HG03280 (cell line): Measurements from ENCODE around the gene RUNX1.

ENCODE experiments used
- ATAC-seq: cut with Tn5 transposase; IDR thresholded peaks from one replicate; pipeline ENCODE4 v1.9.1; 2021; ENCODE audit warnings: mild to moderate bottlenecking, moderate library complexity; ENCODE audit not compliant: unreplicated experiment

The RUNX1 gene

GRCh38 chr21:34864370-34865149, 184.5 kb downstream of the RUNX1 start:
- ATAC-seq: no peak

GRCh38 chr21:34862951-34863350, 186.2 kb downstream of the RUNX1 start:
- ATAC-seq: no peak

- ATAC-seq: no peak
Observed at GRCh38 chr21:34861258-34861657, 187.8 kb downstream of the RUNX1 start.

- no peak for ATAC-seq
Observed at GRCh38 chr21:34859976-34860653, 189.0 kb downstream of the RUNX1 start.

GRCh38 chr21:34858559-34858958, 190.5 kb downstream of the RUNX1 start:
- ATAC-seq: no peak

GRCh38 chr21:34857874-34858273, 191.2 kb downstream of the RUNX1 start:
- ATAC-seq: no peak

- ATAC-seq: no peak
Observed at GRCh38 chr21:34857122-34857713, 191.9 kb downstream of the RUNX1 start.

GRCh38 chr21:34852448-34852847, 196.7 kb downstream of the RUNX1 start:
- no peak for ATAC-seq

- ATAC-seq: no peak
Observed at GRCh38 chr21:34850166-34850690, 198.9 kb downstream of the RUNX1 start.

- ATAC-seq: no peak
Observed at GRCh38 chr21:34846601-34847112, 202.4 kb downstream of the RUNX1 start.

GRCh38 chr21:34845521-34846451, 203.3 kb downstream of the RUNX1 start:
- peak; percentile 90 for ATAC-seq

- ATAC-seq: no peak
Observed at GRCh38 chr21:34844924-34845238, 204.2 kb downstream of the RUNX1 start.

- ATAC-seq: no peak
Observed at GRCh38 chr21:34844013-34844923, 204.8 kb downstream of the RUNX1 start.

GRCh38 chr21:34843562-34843961, 205.5 kb downstream of the RUNX1 start:
- ATAC-seq: no peak

GRCh38 chr21:34841154-34841553, 207.9 kb downstream of the RUNX1 start:
- no peak for ATAC-seq

GRCh38 chr21:34840693-34841092, 208.4 kb downstream of the RUNX1 start:
- ATAC-seq: no peak

GRCh38 chr21:34838956-34839820, 209.9 kb downstream of the RUNX1 start:
- ATAC-seq: no peak

- ATAC-seq: no peak
Observed at GRCh38 chr21:34836933-34837505, 212.1 kb downstream of the RUNX1 start.
